ENCODE data around the gene KLF5.

The KLF5 gene

DNA sequence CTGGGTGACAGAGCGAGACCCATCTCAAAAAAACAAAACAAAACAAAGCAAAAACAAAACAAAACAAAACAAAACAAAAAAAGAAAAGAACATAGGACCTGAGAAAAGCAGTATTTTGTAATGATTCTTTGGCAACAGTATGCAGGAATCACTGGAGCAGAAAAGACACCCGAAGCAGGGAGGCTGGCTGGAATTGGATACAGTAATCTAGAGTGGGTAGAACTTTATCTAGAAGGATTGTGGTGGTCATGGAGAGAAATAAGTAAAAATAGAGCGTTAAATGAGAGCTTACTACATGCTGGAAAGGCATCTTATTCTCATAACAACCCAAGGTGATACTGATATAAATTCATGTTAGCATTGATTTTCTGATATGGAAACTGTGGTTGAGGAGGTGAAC, 51.2 kb downstream of the KLF5 start:
- DNase-seq (ENCODE audit: insufficient read length, low spot score) (no peak), FAIRE-seq (no peak)
- no peak for TF ChIP-seq POLR2A (IDR thresholded peaks at IDR 0.05; ENCODE audit: low read depth, low read length)

DNA sequence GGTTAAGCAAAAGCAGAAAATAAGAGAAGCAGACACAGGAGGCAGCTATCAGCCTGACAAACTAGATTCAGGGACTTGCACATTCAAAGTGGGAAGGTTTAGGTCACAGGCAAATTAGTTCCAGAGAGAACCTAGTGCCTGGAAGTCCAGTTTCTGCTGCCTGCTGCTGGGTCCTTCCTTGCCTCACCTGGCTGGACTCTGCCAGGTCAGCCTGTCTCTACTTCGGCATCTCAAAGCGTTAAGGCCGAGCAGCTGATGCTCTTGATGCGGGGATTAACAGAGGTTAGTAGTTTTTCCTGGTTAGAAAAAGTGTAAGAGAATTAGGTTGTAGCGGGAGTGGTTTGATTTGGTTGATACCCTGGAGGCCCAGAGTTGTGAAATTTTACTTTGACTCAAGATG, 52.0 kb downstream of the KLF5 start:
- FAIRE-seq = no peak
- TF ChIP-seq POLR2A (IDR thresholded peaks at IDR 0.05; ENCODE audit: low read depth, low read length) = no peak
- DNase-seq (ENCODE audit: insufficient read length, low spot score) = no peak

DNA sequence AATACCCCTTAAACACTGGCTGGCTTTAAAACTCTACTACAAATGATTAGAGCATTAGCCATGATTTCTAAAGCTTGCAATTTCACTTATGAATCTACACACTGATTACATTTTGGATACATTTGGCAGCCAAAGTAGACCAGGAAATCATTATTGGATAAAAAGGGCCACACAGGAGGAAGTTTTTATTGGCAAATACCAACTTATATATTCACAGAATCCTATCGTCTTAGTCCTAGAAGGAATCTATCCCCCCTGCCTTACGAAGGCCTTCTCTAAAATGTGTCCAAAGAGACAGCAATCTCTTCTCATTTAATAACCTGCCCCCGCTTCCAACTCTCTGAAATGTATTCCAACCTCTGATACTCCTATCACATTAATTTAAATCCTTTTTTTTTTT, 52.5 kb downstream of the KLF5 start:
- no peak for DNase-seq (ENCODE audit: insufficient read length, low spot score)
- no peak for TF ChIP-seq POLR2A (IDR thresholded peaks at IDR 0.05; ENCODE audit: low read depth, low read length)
- no peak for FAIRE-seq

DNA sequence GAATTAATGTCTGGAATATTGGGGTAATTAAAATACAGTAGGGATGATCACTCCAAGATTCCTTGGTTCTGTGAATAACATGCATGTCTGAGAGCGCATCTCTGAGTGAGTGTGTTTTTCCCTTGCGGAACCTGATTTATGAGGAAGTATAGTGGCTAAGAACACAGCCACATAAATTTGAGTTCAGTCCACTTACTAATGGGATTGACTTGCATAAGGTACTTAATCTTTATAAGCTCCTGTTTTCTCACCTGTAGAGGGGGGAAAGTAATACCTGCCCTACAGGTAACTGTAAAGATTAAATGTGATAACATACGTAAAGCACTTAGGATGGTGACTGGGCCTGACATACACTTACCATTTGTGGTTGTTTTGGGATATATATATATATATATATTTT, 60.8 kb downstream of the KLF5 start:
- FAIRE-seq (no peak), DNase-seq (ENCODE audit: insufficient read length, low spot score) (no peak)
- TF ChIP-seq POLR2A (IDR thresholded peaks at IDR 0.05; ENCODE audit: low read depth, low read length) = no peak
